Stimulated activated CD4-positive, alpha-beta T cell treated with anti-CD3 and anti-CD28 coated beads, Interleukin-12 subunit alpha, Interleukin-12 subunit beta, amount 100 ng/mL, for 24 hours (primary cell): ENCODE measurements around the gene C17orf114.
"Not testable (repeated sequence)": the region's sequence is repeated elsewhere in the genome, so short reads cannot be mapped to it uniquely, and the experiment has no call there.

Experiments used
- DNase-seq, 2 experiments: peaks; one replicate each; pipeline ENCODE4 v3.0.0-alpha.2; 2020; ENCODE audit warnings: low read depth in 2 of 2

Gene C17orf114

GRCh38 chr17:4802228-4802627, at the start of gene C17orf114:
Gene C17orf114 (minus strand): TSS chr17:4802328.
- no peak for DNase-seq

GRCh38 chr17:4851084-4851483, 49.0 kb upstream of the C17orf114 start:
- DNase-seq: no peak

GRCh38 chr17:4850246-4850645, 48.1 kb upstream of the C17orf114 start:
- DNase-seq: no peak

GRCh38 chr17:4849011-4849536, 46.9 kb upstream of the C17orf114 start:
- DNase-seq: no peak

- DNase-seq: no peak
Observed at GRCh38 chr17:4846635-4847390, 44.7 kb upstream of the C17orf114 start.

GRCh38 chr17:4845118-4845517, 43.0 kb upstream of the C17orf114 start:
- no peak for DNase-seq

GRCh38 chr17:4843321-4844000, 41.3 kb upstream of the C17orf114 start:
- no peak for DNase-seq

GRCh38 chr17:4842376-4842775, 40.2 kb upstream of the C17orf114 start:
- no peak for DNase-seq

- peak in 1 of 2 experiments; percentile 8 for DNase-seq
Observed at GRCh38 chr17:4840893-4841242, 38.7 kb upstream of the C17orf114 start.

GRCh38 chr17:4839965-4840892, 38.1 kb upstream of the C17orf114 start:
- no peak for DNase-seq

- no peak for DNase-seq
Observed at GRCh38 chr17:4839221-4839620, 37.1 kb upstream of the C17orf114 start.

- DNase-seq: no peak
Observed at GRCh38 chr17:4838309-4838785, 36.2 kb upstream of the C17orf114 start.

GRCh38 chr17:4837471-4838308, 35.6 kb upstream of the C17orf114 start:
- DNase-seq: no peak

GRCh38 chr17:4836221-4836620, 34.1 kb upstream of the C17orf114 start:
- no peak for DNase-seq

- DNase-seq: no peak
Observed at GRCh38 chr17:4834681-4835020, 32.5 kb upstream of the C17orf114 start.

- no peak for DNase-seq
Observed at GRCh38 chr17:4833941-4834680, 32.0 kb upstream of the C17orf114 start.

GRCh38 chr17:4833178-4833940, 31.2 kb upstream of the C17orf114 start, which contains the start of gene MINK1:
Gene MINK1 (plus strand): TSS chr17:4833340. CDS start chr17:4833584, 244 bp downstream.
- peak; percentile 78 to 79 for DNase-seq

- DNase-seq: not testable (repeated sequence)
Observed at GRCh38 chr17:4832829-4833177, 30.7 kb upstream of the C17orf114 start.

- DNase-seq: no peak
Observed at GRCh38 chr17:4827399-4827798, 25.3 kb upstream of the C17orf114 start.
